Cardiac muscle cell (in vitro differentiated cells and primary cell): ENCODE results near the gene RGL3. TPM values are rescaled to one million over a fixed set of nuclear protein-coding genes. Genes with fewer than 3 reads are reported as not detected.

Source experiments
- DNase-seq, 2 donors: peaks; one replicate each; pipeline versions ENCODE4 v3.0.0 to v3.0.0-alpha.2; 2010 to 2017; ENCODE audit warnings: low read depth in 1 of 2, low spot score in 1 of 2
- H3K27ac ChIP-seq: fragments of 200-600 bp; sonication (generic); 2 replicates; pipeline ENCODE4 v1.5.1; 2016
- H3K27me3 ChIP-seq: fragments of 200-600 bp; sonication (generic); 2 replicates; pipeline ENCODE4 v1.6.0; 2016; ENCODE audit warnings: control low read depth
- H3K36me3 ChIP-seq: fragments of 200-600 bp; sonication (generic); 2 replicates; pipeline ENCODE4 v1.5.1; 2016; ENCODE audit warnings: control low read depth
- H3K4me1 ChIP-seq: fragments of 200-600 bp; sonication (generic); 2 replicates; pipeline ENCODE4 v1.8.1; 2017; ENCODE audit warnings: low read depth, mild to moderate bottlenecking, mixed run types
- H3K4me3 ChIP-seq: fragments of 200-600 bp; sonication (generic); 2 replicates; pipeline ENCODE4 v1.5.1; 2016; ENCODE audit warnings: mild to moderate bottlenecking
- H3K9me3 ChIP-seq: fragments of 200-600 bp; sonication (generic); 2 replicates; pipeline ENCODE4 v1.5.1; 2017; ENCODE audit warnings: low read depth, mild to moderate bottlenecking, control low read depth
- polyA plus RNA-seq: library from polyadenylated mRNA; unstranded; fragments of >200 nt; fragmentation: Nextera tagmentation; extraction: Ambion mirVana; gene quantifications from 2 replicates; pipeline ENCODE4 v1.2.1, GENCODE V29; 2016
- total RNA-seq: library from RNA; depleted of rRNA; stranded (reverse); fragments of >200 nt; gene quantifications from 2 replicates; pipeline ENCODE4 v1.2.3, GENCODE V29; 2016
- TF ChIP-seq, protein P1 (sequence below): IDR thresholded peaks from 2 replicates; pipeline ENCODE4 v1.5.1; 2012; ENCODE audit warnings: low read depth, mild to moderate bottlenecking, low read length

The RGL3 gene
- total and polyA plus RNA-seq, 2 experiments from 2014 or later: 32.2 to 52.1 TPM

DNA sequence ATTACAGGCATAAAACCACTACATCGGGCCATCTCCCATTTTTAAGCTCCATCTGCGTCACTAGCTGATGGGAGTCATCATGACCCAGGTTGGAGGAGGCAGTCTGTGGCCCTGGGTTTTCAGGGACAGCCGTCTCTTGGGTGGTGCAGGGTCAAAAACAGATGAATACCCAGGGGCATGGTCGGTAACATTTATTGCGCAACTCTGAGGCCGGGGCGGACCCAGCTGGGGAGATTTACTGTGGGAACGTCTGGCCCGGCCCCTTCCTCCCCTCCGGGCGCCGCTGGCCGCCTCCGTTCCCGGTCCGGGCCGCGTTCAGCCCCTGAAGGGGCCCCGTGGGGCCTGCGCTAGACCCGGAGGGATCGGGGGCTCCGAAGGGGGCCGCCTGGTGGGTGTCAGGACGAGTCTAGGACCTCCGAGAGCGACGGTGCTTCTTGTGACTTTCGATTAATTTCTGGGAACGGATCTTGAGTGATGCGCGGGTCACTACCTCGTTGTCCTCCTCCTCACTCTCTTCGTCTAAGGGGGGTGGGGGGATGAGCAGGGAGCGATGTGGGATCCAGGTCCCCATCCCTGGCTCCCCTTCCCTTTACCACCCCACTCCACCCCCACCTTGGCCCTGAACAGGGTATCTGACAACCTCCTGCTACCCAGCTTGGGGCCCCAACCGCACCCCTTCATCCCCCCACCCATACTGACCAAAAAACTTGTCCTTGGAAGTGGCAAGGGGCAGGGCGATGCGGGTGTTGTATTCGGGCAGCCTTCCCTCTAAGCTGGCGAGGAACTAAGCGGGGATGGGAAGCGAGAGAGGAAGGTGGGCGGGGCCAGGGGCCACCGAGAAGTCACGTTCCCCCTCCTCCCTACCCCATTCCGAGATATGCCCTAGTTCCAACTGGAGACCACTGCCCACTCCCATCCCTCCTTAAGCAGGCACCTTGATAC lies 1.6 kb upstream of the RGL3 start:
- Histone ChIP-seq H3K36me3 (no peaks in the 10 kb centered on the region), H3K9me3 (no peaks in the 10 kb centered on the region), H3K27me3 (peaks cover 47% of the 10 kb centered on the region), H3K4me3 (peak overlapping the region; percentile 20), H3K4me1 (peaks cover 6% of the 10 kb centered on the region), H3K27ac (no peak overlapping the region)
- TF ChIP-seq, protein P1, sequence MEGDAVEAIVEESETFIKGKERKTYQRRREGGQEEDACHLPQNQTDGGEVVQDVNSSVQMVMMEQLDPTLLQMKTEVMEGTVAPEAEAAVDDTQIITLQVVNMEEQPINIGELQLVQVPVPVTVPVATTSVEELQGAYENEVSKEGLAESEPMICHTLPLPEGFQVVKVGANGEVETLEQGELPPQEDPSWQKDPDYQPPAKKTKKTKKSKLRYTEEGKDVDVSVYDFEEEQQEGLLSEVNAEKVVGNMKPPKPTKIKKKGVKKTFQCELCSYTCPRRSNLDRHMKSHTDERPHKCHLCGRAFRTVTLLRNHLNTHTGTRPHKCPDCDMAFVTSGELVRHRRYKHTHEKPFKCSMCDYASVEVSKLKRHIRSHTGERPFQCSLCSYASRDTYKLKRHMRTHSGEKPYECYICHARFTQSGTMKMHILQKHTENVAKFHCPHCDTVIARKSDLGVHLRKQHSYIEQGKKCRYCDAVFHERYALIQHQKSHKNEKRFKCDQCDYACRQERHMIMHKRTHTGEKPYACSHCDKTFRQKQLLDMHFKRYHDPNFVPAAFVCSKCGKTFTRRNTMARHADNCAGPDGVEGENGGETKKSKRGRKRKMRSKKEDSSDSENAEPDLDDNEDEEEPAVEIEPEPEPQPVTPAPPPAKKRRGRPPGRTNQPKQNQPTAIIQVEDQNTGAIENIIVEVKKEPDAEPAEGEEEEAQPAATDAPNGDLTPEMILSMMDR: no peak
- DNase-seq: peak; percentile 30 to 63

DNA sequence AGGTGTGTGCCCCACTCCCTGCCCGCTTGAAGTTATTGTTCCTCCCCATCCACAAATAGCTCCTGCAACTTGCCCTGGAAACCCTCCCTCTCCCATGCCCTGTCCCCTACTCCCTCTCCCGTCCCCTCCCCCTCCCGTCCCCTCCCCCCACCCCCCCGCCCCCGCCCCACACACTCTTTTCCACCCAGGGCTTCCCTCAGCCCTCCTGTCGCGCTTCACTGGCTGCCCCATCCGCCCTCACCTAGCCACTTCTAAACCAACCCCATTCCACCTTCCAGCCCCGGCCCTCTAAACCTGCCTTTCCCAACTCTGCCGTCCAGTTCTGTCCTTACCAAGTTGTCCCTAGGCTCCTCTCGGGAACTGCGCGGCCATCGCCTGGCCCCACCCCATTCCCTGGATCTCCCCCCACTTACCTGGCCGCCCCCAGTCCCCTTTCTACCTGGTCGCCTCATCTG lies 993 bp downstream of the RGL3 start:
- peak in 1 of 2 donors; percentile 33 for DNase-seq
- peaks cover 6% of the 10 kb centered on the region for H3K4me1 ChIP-seq
- no peaks in the 10 kb centered on the region for H3K9me3 ChIP-seq
- TF ChIP-seq, protein P1: no peak
- H3K4me3 ChIP-seq: peak overlapping the region; percentile 44
- peaks cover 36% of the 10 kb centered on the region for H3K27me3 ChIP-seq
- no peak overlapping the region for H3K27ac ChIP-seq
- H3K36me3 ChIP-seq: no peaks in the 10 kb centered on the region

DNA sequence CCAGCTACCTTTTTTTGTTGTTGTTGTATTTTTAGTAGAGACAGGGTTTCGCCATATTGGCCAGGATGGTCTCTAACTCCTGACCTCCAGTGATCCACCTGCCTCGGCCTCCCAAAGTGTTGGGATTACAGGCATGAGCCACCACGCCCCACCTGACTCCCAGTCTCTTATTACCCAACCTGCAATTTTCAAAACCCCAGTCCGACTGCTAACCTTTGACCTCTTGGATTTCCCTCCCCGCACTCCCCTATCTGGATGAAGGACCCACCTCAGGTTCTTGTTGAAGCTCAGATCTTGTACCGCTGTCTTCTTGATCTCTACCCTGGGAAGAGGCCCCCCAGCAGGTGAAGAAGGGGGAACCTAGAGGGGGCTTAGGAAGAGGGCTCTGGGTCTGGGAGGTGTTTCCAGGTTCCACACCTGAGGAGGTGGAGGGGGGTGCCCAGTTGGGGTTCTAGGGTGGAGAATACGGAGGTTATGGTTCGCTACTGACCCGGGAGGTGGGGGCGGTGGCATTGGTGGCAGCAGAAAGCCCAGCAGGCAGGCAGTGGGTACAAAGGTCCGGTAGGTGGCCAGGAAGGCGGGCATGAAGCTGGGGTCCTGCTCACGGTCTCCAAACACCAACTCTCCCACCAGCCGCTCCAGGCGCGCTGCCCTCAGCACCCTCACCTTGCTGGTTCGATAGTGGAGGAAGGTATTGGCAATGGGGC lies 2.6 kb downstream of the RGL3 start:
- TF ChIP-seq, protein P1: no peak
- no peak overlapping the region for H3K27ac ChIP-seq
- no peak overlapping the region for H3K4me3 ChIP-seq
- peaks cover 19% of the 10 kb centered on the region for H3K27me3 ChIP-seq
- H3K9me3 ChIP-seq: no peaks in the 10 kb centered on the region
- peaks cover 6% of the 10 kb centered on the region for H3K4me1 ChIP-seq
- peaks cover 3% of the 10 kb centered on the region for H3K36me3 ChIP-seq
- no peak for DNase-seq

DNA sequence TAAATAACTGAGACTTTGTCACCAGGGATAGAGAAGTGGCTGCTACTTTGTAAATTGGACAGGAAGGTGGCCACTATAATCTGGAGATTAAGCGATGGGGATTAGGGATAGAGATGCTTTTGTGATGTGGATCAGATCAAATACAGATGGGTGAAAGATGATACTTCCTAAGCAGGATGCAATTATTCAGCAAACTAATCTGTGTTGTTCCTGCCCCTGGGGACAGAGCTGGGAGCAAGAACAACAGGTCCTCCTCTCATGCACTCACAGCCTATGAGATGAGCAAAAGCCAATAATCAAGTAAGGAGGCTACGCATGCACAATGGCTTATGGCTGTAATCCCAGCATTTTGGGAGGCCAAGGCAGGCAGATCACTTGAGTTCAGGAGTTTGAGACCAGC lies 4.6 kb downstream of the RGL3 start:
- H3K27ac ChIP-seq: no peak overlapping the region
- H3K36me3 ChIP-seq: peaks cover 3% of the 10 kb centered on the region
- TF ChIP-seq, protein P1: no peak
- no peak for DNase-seq
- H3K9me3 ChIP-seq: no peaks in the 10 kb centered on the region
- peaks cover 2% of the 10 kb centered on the region for H3K27me3 ChIP-seq
- H3K4me1 ChIP-seq: no peaks in the 10 kb centered on the region
- no peak overlapping the region for H3K4me3 ChIP-seq

DNA sequence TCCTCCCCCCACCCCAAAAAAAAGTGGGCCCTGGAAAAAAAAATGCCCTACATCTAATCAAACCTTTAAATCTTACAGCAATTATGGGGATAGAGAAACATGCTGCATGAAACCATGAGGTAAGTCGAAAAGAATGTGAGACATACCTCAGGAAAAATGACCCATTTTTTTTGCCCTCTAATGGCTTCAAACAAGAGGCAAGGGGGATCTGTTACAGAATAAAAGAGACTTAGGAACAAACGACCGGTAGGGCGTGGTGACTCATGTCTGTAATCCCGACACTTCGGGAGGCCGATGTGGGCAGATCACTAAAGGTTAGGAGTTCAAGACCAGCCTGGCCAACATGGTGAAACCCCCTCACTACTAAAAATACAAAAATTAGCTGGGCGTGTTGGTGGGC lies 8.4 kb downstream of the RGL3 start:
- Histone ChIP-seq H3K9me3 (no peaks in the 10 kb centered on the region), H3K4me3 (no peak overlapping the region), H3K27me3 (no peaks in the 10 kb centered on the region), H3K27ac (no peak overlapping the region), H3K4me1 (no peaks in the 10 kb centered on the region), H3K36me3 (peaks cover 3% of the 10 kb centered on the region)
- TF ChIP-seq, protein P1: no peak
- DNase-seq: no peak
